PC-3 (cell line): Measurements from ENCODE around the gene LMTK3.

Source experiments
- CTCF ChIP-seq: fragments of 300-600 bp; sonication (generic); conservative IDR thresholded peaks from 2 replicates; pipeline ENCODE4 v1.5.1; 2017; ENCODE audit warnings: antibody characterized with exemption, low read depth, mild to moderate bottlenecking, low read length
- EZH2 ChIP-seq: fragments of 300-600 bp; sonication (generic); IDR thresholded peaks from one replicate; pipeline ENCODE4 v1.6.1; 2017; ENCODE audit warnings: antibody characterized with exemption, mild to moderate bottlenecking, low read length; ENCODE audit not compliant: unreplicated experiment

GRCh38 chr19:48552406-48553322 lies 41.0 kb upstream of the LMTK3 start:
- TF ChIP-seq CTCF (no peak), EZH2 (no peak)
